Nephron (organoid): Measurements from ENCODE around the gene LRRC8D.

Experiments used
- H3K27ac Mint-ChIP-seq, 3 experiments: 2 replicates each; pipeline ENCODE4 v1.8.0; 2020; ENCODE audit warnings: mixed read lengths in 3 of 3, mild to moderate bottlenecking in 2 of 3, moderate library complexity in 1 of 3
- H3K27me3 Mint-ChIP-seq: 2 replicates; pipeline ENCODE4 v1.8.0; 2021; ENCODE audit warnings: low read depth, mild to moderate bottlenecking, moderate library complexity, mixed read lengths
- H3K36me3 Mint-ChIP-seq: 2 replicates; pipeline ENCODE4 v1.8.0; 2020; ENCODE audit warnings: low read depth, mixed read lengths
- H3K4me1 Mint-ChIP-seq: 2 replicates; pipeline ENCODE4 v1.8.0; 2020; ENCODE audit warnings: mixed read lengths
- H3K4me3 Mint-ChIP-seq, 3 experiments: 2 replicates each; pipeline ENCODE4 v1.8.0; 2020; ENCODE audit warnings: mild to moderate bottlenecking in 3 of 3, mixed read lengths in 3 of 3, moderate library complexity in 2 of 3
- H3K9me3 Mint-ChIP-seq: 2 replicates; pipeline ENCODE4 v1.8.0; 2020; ENCODE audit warnings: mixed read lengths
- CTCF ChIP-seq, 3 experiments: fragments of 200-600 bp; sonication (generic); IDR thresholded peaks; one replicate each; pipeline ENCODE4 v1.5.0; 2021; ENCODE audit warnings: antibody characterized with exemption in 3 of 3; ENCODE audit not compliant: unreplicated experiment in 3 of 3

LRRC8D gene

GRCh38 chr1:89839516-89839915, 18.7 kb downstream of the LRRC8D start:
- H3K36me3 Mint-ChIP-seq, result no peaks in the 10 kb centered on the region
- H3K27ac Mint-ChIP-seq, result peak overlapping the region in 1 of 3 experiments; percentile 10
- peaks cover 3% of the 10 kb centered on the region for H3K27me3 Mint-ChIP-seq
- no peak overlapping the region for H3K4me3 Mint-ChIP-seq
- peaks cover 38% of the 10 kb centered on the region for H3K4me1 Mint-ChIP-seq
- TF ChIP-seq CTCF (IDR thresholded peaks at IDR 0.05; ENCODE audit: unreplicated experiment in 3 of 3), result no peak
- no peaks in the 10 kb centered on the region for H3K9me3 Mint-ChIP-seq

- Mint-ChIP-seq H3K36me3 (peaks cover 9% of the 10 kb centered on the region), H3K27ac (peak overlapping the region; percentile 0 to 79 (median 64)), H3K27me3 (peaks cover 3% of the 10 kb centered on the region), H3K9me3 (no peaks in the 10 kb centered on the region), H3K4me3 (peak overlapping the region; percentile 40 to 84 (median 65)), H3K4me1 (peaks cover 39% of the 10 kb centered on the region)
- TF ChIP-seq CTCF (IDR thresholded peaks at IDR 0.05; ENCODE audit: unreplicated experiment in 3 of 3), result no peak
These were observed 20.7 kb downstream of the LRRC8D start for GRCh38 chr1:89841507-89841906.

GRCh38 chr1:89842567-89843272, 21.9 kb downstream of the LRRC8D start:
- Mint-ChIP-seq H3K27ac (peak overlapping the region; percentile 55 to 88 (median 67)), H3K4me3 (peak overlapping the region; percentile 83 to 88 (median 84)), H3K9me3 (no peaks in the 10 kb centered on the region), H3K4me1 (peaks cover 31% of the 10 kb centered on the region), H3K36me3 (peaks cover 14% of the 10 kb centered on the region), H3K27me3 (peaks cover 3% of the 10 kb centered on the region)
- no peak for TF ChIP-seq CTCF (IDR thresholded peaks at IDR 0.05; ENCODE audit: unreplicated experiment in 3 of 3)

DNA sequence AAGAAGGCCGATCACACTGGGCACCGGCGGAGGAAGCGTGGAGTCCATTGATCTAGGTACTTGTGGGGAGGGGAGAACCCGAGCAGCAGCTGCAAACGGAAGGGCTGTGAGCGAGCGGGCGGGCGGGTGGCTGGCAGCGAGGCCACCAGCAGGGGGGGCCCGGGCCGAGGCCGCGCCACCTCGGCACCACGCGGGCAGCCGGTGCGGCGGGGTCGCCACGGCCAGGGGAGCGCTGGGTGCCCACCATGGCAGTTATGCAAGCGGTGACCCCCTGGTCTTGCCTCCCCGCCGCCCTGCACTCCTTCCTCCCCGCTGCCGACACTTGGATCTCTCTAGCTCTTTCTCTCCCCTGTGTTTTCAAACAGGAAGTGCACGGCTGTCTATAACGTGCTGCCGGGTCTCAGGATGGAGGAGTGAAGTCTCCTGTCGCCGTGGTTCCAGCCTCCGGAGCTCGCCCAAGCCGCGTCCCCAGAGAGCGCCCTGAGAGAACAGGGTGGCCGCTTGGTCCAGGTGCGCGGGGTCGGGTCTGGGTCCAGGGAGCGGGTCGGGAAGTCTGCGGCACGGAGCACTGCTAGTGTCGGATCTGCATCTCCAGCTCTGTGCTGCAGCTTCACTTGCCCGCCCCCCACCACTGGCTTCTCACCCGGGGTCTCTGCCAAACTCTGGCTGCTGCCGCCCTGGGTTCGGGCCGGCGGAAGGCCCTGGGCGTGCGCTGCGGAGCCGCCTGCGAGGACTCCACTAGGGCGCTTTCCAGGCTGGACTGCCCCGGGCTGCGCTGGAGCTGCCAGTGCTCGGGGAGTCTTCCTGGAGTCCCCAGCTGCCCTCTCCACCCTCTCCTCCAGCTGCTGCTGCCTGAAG, 22.7 kb downstream of the LRRC8D start:
- peak overlapping the region; percentile 55 to 88 (median 67) for H3K27ac Mint-ChIP-seq
- no peaks in the 10 kb centered on the region for H3K9me3 Mint-ChIP-seq
- peak overlapping the region; percentile 84 to 95 (median 88) for H3K4me3 Mint-ChIP-seq
- peaks cover 3% of the 10 kb centered on the region for H3K27me3 Mint-ChIP-seq
- peaks cover 19% of the 10 kb centered on the region for H3K36me3 Mint-ChIP-seq
- H3K4me1 Mint-ChIP-seq, result peaks cover 36% of the 10 kb centered on the region
- TF ChIP-seq CTCF (IDR thresholded peaks at IDR 0.05; ENCODE audit: unreplicated experiment in 3 of 3), result peak; percentile 61 to 73 (median 63)

- Mint-ChIP-seq H3K4me1 (peaks cover 36% of the 10 kb centered on the region), H3K9me3 (no peaks in the 10 kb centered on the region), H3K27ac (peak overlapping the region in 1 of 3 experiments; percentile 42), H3K36me3 (peaks cover 19% of the 10 kb centered on the region), H3K4me3 (peak overlapping the region; percentile 84 to 95 (median 88)), H3K27me3 (peaks cover 3% of the 10 kb centered on the region)
- no peak for TF ChIP-seq CTCF (IDR thresholded peaks at IDR 0.05; ENCODE audit: unreplicated experiment in 3 of 3)
These were observed 23.5 kb downstream of the LRRC8D start for GRCh38 chr1:89844241-89844807.
